ENCODE data around the gene OR2H1. TPM values are rescaled to one million over a fixed set of nuclear protein-coding genes. Genes with fewer than 3 reads are reported as not detected.

Gene OR2H1
- total RNA-seq, 1 experiment from 2014 or later, result not detected

GRCh38 chr6:29510202-29510601, 53.2 kb downstream of the OR2H1 start:
- DNase-seq, result peak in 1 of 2 experiments; percentile 18
- Mint-ChIP-seq H3K4me3 (ENCODE audit: unreplicated experiment) (no peak overlapping the region), H3K27me3 (ENCODE audit: insufficient read depth, unreplicated experiment) (peaks cover 17% of the 10 kb centered on the region), H3K9me3 (ENCODE audit: unreplicated experiment) (peaks cover 19% of the 10 kb centered on the region), H3K36me3 (ENCODE audit: insufficient read depth, unreplicated experiment) (no peaks in the 10 kb centered on the region), H3K4me1 (ENCODE audit: low read depth, unreplicated experiment) (no peaks in the 10 kb centered on the region), H3K27ac (ENCODE audit: unreplicated experiment) (no peak overlapping the region)
- ChIA-PET CTCF (no interaction called here), POLR2A (no interaction called here)
- no peaks in the 10 kb centered on the region for H3K36me3 ChIP-seq (ENCODE audit: control insufficient read depth, insufficient read depth, low read length)
- peak in 1 of 2 experiments; percentile 34 for TF ChIP-seq CTCF (IDR thresholded peaks at IDR 0.05; ENCODE audit: insufficient read depth in 1 of 2, low read depth in 1 of 2, low read length in 1 of 2, severe bottlenecking in 1 of 2, unreplicated experiment in 1 of 2)
- no peaks in the 10 kb centered on the region for H3K4me1 ChIP-seq
- H3K4me3 ChIP-seq (ENCODE audit: low read depth, low read length), result no peak overlapping the region
- intact Hi-C loops (cut with micrococcal nuclease; ENCODE audit: unreplicated experiment), result no loop called here
- H3K9me3 ChIP-seq, result no peaks in the 10 kb centered on the region
- H3K27me3 ChIP-seq (replicated peaks; ENCODE audit: control insufficient read depth, insufficient read depth, low read length), result no peaks in the 10 kb centered on the region
- BruUV-seq (replicated peaks), result no TSS peak

- peaks cover 22% of the 10 kb centered on the region for H3K9me3 Mint-ChIP-seq (ENCODE audit: unreplicated experiment)
- no peaks in the 10 kb centered on the region for H3K4me1 Mint-ChIP-seq (ENCODE audit: low read depth, unreplicated experiment)
- H3K36me3 Mint-ChIP-seq (ENCODE audit: insufficient read depth, unreplicated experiment), result no peaks in the 10 kb centered on the region
- DNase-seq, result no peak
- peaks cover 4% of the 10 kb centered on the region; the same call in 1 of the 2 replicates for H3K9me3 ChIP-seq
- intact Hi-C loops (cut with micrococcal nuclease; ENCODE audit: unreplicated experiment), result no loop called here
- CTCF ChIA-PET, result no interaction called here
- no TSS peak for BruUV-seq (replicated peaks)
- no peak overlapping the region for H3K4me3 ChIP-seq (ENCODE audit: low read depth, low read length)
- no peak overlapping the region for H3K27ac Mint-ChIP-seq (ENCODE audit: unreplicated experiment)
- TF ChIP-seq CTCF (IDR thresholded peaks at IDR 0.05; ENCODE audit: insufficient read depth in 1 of 2, low read depth in 1 of 2, low read length in 1 of 2, severe bottlenecking in 1 of 2, unreplicated experiment in 1 of 2), result no peak
- no peaks in the 10 kb centered on the region for H3K4me1 ChIP-seq
- H3K36me3 ChIP-seq (ENCODE audit: control insufficient read depth, insufficient read depth, low read length), result no peaks in the 10 kb centered on the region
- POLR2A ChIA-PET, result no interaction called here
- H3K27me3 ChIP-seq (replicated peaks; ENCODE audit: control insufficient read depth, insufficient read depth, low read length), result no peaks in the 10 kb centered on the region
- H3K27me3 Mint-ChIP-seq (ENCODE audit: insufficient read depth, unreplicated experiment), result peaks cover 17% of the 10 kb centered on the region
- H3K4me3 Mint-ChIP-seq (ENCODE audit: unreplicated experiment), result no peak overlapping the region
Observed at GRCh38 chr6:29510746-29511300, 53.9 kb downstream of the OR2H1 start.

Other genes with a start within 250 kb of the OR2H1 start
- not detected in 2 replicates for gene OR14J1, start 155.5 kb upstream of the OR2H1 start, total RNA-seq (2022)
- not detected in 2 replicates for gene OR5V1, start 88.3 kb upstream of the OR2H1 start, total RNA-seq (2022)
- not detected in 2 replicates for gene OR12D3, start 81.9 kb upstream of the OR2H1 start, total RNA-seq (2022)
- not detected in 2 replicates for gene OR12D2, start 61.5 kb upstream of the OR2H1 start, total RNA-seq (2022)
- not detected in 2 replicates for gene OR12D1, start 42.2 kb upstream of the OR2H1 start, total RNA-seq (2022)
- gene OR10C1, start 17.8 kb upstream of the OR2H1 start, total RNA-seq (2022), result not detected in 2 replicates
- gene OR11A1, start 84 bp upstream of the OR2H1 start, total RNA-seq (2022), result not detected in 2 replicates
- gene MAS1L, start 30.8 kb downstream of the OR2H1 start, total RNA-seq (2022), result not detected in 2 replicates
- gene UBD, start 102.6 kb downstream of the OR2H1 start, total RNA-seq (2022), result 4.9 and 8.2 TPM in 2 replicates
- not detected in 2 replicates for gene OR2H2, start 128.0 kb downstream of the OR2H1 start, total RNA-seq (2022)
- gene GABBR1, start 176.0 kb downstream of the OR2H1 start, total RNA-seq (2022), result 3.3 and 4.1 TPM in 2 replicates
- not detected in 2 replicates for gene MOG, start 199.9 kb downstream of the OR2H1 start, total RNA-seq (2022)
- not detected in 2 replicates for gene ZFP57, start 224.0 kb downstream of the OR2H1 start, total RNA-seq (2022)

All from Caco-2 (cell line).